ENCODE data around the gene ENOSF1.

The ENOSF1 gene

GRCh38 chr18:629269-630150, 82.9 kb downstream of the ENOSF1 start:
- DNase-seq = no peak

GRCh38 chr18:627231-627630, 85.2 kb downstream of the ENOSF1 start:
- DNase-seq = no peak

- peak; percentile 40 for DNase-seq
Observed at GRCh38 chr18:623761-624620, 88.4 kb downstream of the ENOSF1 start.

- no peak for DNase-seq
Observed at GRCh38 chr18:622289-622688, 90.1 kb downstream of the ENOSF1 start.

- DNase-seq = no peak
Observed at GRCh38 chr18:621291-622043, 91.0 kb downstream of the ENOSF1 start.

All from NCI-H2171 (cell line).